Right renal cortex interstitium (tissue), 3 donors: Measurements from ENCODE around the gene NDUFB8. TPM values are rescaled to one million over a fixed set of nuclear protein-coding genes. Genes with fewer than 3 reads are reported as not detected.
"Not testable (repeated sequence)": the region's sequence is repeated elsewhere in the genome, so short reads cannot be mapped to it uniquely, and the experiment has no call there.

Experiments
- DNase-seq, 3 donors: peaks; one replicate each; pipeline ENCODE4 v3.0.0-alpha.2; 2013; ENCODE audit warnings: low read depth in 3 of 3, low spot score in 2 of 3
- polyA plus RNA-seq, 3 donors: library from polyadenylated mRNA; unstranded; fragments of 120-200 nt; gene quantifications; one replicate each; pipeline ENCODE4 v1.2.1, GENCODE V29; 2013; ENCODE audit not compliant: insufficient read length in 3 of 3

Gene NDUFB8
- 100 to 1,000 TPM; 144 to 170 (median 155) TPM for polyA plus RNA-seq

DNA sequence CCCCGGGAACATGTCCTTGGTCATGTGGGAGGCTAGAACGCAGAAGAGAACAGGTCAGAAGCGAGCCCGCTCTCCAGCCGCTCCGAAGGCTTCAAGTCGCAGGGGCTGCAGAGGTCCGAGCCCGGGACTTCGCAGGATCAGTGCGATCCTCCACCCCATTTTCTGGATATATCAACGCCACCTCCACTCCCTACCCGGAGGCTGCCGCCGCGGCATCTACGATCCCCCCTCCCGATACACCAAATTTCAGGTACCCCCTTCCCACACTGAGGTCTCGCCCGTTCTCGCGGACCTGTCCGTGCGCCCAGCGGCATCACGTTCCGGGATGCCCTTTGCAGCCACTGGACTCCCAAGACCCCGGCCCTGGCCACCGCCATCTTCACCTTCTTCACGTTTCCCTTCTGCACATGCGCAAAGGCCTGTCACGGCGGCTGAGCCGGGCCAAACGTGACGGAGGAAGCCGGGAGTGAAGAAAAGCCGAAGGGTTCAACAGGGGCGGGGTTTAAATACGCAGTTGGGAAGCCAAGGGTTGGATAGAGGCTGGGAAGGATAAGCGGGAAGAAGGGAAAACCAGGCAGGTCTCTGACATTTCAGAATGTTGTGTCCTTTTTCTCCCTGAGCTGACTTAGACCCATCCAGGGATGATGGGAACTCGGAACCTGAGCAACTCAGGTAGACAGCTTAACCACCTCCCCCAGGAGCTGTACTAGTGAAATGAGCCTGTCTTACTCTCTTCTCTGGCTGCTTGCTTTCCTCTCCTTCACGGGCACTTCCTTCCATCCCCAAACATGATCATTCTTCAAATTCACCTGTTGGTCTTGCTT lies at the start of gene NDUFB8:
Gene NDUFB8 (minus strand): TSS at position 397 of the 824 bp plus-strand sequence. CDS start 20 bp downstream, at position 377.
- DNase-seq: peak; percentile 81 to 89 (median 83)

DNA sequence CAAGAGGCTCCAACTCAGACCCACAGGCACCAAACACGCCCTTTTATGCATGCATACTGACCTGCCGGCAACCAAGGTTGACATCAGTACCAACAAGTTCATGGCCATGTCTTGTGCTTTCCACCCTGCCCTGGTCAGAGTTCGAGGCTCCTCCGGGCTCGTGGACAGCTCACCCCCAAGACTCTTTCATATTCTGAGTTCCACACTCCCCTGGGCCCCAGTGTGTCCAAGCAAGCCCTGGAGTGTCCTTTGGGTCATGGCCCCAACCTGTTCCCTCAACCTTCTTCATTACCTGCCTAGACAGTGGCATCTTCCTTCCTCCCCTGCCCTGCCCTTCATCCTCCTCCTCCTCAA lies 46.6 kb upstream of the NDUFB8 start:
- DNase-seq: no peak

DNA sequence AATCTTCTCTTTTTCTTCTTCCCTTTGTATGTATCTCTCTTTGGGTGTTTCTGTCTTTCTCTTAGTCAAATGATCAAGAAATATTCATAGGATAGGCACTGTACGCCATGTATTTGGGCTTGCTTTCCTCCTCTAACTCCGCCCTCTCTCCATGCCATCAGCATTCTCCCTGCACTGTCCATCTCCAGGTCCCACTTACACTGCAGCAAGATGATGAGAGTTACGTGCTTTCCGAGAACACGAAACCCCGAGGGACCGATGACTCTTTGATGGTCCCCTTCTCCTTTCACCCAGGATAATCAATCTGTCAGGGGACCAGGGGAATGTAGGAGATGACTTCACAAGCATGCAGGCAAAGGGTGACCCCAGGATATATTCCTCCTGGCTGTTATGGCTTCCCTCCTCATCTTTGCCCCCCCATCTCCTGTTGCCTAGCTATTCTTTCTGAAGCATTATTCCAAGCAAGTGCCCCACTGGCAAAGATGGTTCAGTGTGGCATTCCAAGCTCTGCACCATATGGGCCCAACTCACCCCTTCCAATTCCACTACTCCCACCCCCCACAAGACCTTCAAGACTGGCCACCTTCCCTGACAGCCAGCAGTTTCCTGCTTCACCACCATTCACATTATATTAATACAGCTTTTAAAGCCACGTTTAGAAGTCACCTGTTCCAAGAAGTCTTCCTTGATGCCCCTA lies 46.1 kb upstream of the NDUFB8 start:
- no peak for DNase-seq

DNA sequence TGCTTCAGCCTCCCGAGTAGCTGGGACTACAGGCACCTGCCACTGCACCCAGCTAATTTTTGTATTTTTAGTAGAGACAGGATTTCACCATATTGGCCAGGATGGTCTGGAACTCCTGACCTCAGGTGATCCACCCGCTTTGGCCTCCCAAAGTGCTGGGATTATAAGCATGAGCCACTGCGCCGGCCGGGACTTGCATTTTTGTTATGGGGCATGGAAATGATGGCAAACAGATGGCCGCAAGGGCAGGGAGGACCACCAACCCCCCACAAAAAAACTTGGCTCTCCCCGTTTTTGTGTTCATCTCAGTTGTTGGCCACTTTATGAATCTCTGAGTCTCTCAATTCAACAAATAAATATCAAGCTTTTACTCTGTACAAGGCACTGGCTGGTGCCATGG lies 45.5 kb upstream of the NDUFB8 start:
- not testable (repeated sequence) for DNase-seq

DNA sequence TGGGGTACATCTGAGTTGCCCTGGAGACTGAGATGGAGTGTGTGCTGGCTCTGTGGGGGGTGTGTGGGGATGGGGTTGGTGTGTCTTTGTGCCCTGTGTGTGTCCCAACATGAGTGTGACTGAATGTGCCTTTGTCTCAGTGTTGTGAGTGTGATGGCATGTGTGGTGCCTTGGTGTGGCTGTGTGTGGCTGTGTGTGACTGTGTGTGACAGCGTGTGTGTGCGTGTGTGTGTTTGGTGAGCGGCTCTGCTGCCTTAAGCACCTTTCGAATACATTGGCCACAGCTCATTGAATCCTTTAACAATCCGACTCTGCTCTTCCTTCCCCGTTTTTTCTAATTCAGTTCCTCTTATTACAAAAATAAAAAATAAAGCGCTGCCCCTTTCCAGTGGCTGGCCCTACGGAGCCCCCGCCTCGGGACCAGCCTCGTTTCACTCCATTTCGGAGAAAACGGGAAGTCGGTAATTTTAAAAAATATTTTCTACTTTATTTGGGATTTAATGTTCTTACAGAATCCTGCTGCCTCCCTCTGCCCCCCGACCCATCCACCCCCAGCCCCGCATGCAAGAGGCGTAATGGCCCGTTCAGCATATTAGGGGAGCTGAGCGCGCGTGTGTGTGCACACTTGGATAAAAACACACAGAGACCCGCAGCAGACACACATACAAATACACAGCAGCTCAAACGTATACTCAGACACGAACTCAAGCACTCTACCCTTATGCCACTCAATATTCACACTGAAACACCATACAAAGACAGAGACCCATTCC lies 41.6 kb upstream of the NDUFB8 start:
- DNase-seq: peak in 1 of 3 donors; percentile 18

DNA sequence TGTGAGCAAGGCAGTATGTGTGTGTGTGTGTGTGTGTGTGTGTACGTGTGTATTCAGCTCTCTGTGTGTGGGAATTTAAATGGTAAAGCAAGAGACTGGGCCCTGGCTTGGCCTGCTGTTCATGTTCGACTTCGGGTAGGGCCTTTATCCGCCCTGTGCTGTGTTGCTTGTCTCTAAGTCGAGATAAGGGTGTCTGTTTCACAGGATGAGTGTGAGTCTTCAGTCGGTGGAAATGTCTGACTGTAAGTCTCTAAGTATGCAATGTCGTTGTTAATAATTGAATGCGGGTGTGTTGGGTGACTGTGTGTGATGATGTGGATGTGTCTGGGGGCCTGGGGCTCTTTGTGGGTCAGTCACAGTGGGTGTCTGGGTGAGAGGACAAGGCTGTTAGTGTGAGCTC lies 40.8 kb upstream of the NDUFB8 start:
- DNase-seq: no peak

DNA sequence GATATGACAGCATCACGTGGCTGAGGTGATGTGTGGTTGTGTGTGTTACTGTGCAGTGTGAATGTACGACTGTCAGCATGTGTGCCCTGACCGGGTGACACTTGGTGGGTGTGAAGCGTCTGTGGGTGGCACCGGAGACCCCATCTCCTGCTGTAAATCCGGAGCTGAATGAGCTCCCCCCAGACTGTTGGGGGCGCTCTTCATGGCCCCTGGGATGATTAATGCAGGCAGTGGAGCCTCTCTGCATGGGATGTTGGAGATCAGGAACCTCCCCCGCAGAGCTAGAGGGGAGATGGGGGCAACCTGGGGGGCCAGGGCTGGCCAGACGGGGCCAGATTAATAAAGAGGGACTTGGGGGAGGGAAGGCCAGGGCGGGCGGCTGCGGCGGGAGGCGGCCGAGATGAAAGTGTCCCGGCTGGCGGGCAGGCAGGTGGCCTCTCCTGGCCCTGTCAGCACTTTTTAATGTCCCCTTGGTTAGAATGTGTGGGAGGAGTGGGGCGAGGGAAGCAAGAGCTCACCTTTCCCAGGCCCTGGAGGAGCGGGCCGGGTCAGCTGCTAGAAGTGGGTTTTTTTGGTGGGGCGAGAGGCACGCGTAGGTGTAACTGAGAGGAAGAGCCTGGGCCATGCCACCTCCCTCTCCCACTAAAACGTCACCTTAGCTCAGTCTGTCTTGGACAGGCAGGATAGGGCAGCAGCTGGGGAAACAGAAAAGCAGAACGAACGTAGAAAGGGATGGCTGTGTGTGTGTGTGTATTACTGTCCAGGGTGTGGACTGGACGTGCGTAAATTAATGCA lies 40.2 kb upstream of the NDUFB8 start:
- peak; percentile 50 to 71 (median 67) for DNase-seq

DNA sequence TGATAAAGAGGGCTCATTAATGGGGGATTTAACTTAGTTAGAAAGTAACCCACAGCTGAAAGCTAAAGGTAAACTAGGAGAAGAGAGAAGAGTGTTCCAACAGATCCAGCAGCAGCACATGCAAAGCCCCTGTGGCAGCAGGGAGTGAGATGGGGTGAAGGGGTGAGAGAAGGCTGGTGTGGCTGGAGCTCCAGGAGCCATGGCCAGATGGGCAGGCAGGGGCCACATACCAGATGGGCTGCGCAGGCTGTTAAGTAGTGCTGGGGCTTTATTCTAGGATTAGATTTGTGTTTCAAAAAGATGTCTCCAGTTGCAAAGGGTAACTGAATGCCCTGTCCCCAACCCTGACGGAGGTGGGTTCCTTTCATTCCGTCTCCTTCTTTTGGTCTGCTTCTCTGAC lies 39.2 kb upstream of the NDUFB8 start:
- no peak for DNase-seq

DNA sequence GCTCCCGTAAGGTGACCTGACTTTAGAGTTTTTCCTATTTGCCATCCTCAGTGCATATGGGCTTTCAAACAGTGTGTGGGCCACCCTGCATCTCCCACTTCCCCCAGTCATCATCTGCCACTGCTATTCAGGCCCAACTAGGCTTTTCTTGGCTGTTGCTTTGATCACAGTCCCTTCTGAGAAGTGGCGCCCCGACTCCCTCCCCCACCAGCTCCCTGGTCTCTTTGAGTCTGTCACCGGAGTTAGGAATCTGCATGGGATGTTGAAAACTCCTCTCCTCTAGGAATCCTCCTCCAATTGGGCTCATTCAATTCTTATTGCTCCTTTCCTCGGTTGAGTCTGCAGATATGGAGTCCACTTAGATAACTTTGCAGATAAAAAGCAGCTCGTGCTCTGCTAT lies 38.2 kb upstream of the NDUFB8 start:
- DNase-seq: no peak

DNA sequence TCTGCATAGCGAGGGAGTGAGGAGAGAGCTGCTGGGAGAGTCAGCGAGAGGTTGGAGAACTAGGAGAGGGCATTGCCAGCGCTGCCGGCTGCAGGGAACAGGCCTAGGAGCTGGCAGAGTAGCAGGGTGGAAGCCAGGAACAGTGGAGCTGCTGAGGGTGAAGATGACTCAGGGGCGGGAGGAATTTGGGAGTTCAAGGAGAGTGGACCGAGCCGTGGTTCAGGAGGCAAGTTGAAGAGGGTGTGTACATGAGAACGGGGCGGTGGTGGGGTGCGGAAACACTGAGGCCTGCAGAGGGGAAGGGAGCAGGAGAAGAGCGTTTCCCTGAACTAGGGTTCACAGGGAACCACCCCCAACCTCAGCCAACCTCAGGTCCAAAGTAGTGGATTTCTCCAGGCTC lies 37.6 kb upstream of the NDUFB8 start:
- no peak for DNase-seq

DNA sequence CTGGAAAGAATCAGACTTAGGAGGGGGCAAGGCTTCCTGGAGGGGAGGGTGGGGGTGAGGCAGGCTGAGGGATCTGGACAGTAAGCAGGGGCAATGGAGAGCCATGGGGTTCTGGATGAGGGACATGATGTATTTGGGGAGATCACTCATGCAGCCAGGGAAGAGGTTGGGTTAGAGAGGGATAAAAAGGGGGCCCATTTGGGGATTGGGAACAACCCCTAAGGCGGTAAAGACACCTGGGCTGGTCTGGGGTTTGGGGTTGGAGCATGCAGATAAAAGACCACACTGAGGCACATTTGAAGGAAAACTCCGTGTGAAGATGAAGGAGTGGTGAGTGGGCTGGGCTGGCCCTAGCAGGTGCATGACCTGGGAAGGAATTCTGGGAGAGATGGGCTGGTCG lies 36.9 kb upstream of the NDUFB8 start:
- no peak for DNase-seq

DNA sequence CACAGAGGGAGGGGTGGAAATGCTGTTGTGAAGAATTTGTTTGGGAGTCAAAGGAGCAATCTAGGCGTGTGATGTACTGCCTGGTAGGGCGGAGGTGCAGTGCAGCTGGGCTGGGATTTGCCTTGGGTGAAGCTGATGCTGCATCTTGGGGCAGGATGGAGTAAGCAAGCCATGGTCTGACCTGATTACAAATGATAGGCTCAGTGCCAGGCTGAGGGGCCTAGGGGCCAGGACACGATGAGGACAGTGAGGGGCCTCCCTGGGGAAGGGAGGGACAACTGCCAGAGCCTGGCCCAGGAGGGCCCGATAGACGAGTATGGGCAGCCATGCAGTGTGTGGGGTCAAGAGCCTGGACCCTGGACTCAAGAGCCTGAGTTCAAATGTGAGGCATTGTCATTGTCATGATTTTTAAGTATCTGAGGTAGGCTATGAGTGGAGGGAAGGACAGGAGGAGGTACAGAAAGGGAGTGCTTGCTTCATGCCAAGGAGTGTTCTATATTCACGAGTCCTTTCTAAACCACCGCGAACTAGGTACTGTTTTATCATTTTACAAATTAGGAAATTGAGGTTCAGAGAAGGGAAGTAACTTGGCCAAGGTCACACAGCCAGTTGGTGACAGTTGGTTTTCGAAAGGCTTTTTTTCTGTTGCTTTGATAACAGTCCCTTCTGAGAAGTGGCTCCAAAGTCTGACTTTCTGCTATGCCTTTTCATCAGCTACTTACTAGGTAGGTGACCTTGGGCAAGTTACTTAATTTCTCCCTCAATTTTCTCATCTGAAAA lies 35.7 kb upstream of the NDUFB8 start:
- DNase-seq: no peak

DNA sequence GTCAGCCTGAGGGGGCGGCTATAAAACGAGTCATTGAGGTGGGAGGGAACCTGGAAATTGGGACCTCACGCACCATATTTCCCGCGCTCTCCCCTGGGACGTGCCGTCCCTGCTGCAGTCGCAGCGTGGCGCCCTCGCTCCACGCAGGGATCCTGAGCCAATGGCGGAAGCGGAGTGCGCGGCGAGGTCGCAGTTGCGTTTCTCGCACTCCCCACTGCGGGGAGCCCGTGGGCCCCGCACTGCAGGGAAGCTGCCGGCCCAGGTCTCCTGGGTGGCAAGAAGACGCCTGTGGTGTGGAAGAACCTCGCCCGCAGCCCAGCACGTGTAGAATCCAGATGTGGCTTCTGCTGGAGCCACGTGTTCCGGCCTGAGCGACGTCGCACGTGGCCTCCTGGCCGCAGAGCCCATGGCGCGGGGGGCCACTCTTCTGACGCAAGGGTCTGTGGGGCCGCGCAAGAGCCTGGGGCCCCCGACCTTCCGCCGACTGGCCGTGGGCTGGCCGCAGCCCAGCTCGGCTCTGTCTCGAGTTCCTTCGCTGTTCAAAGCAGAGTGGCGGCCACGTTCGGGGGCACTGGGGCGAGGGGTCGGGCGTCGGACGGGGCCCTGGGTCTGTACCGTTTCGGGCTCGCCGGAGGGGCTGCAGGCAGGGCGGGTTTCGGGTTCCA lies 32.5 kb upstream of the NDUFB8 start:
- DNase-seq: peak; percentile 57 to 72 (median 66)

DNA sequence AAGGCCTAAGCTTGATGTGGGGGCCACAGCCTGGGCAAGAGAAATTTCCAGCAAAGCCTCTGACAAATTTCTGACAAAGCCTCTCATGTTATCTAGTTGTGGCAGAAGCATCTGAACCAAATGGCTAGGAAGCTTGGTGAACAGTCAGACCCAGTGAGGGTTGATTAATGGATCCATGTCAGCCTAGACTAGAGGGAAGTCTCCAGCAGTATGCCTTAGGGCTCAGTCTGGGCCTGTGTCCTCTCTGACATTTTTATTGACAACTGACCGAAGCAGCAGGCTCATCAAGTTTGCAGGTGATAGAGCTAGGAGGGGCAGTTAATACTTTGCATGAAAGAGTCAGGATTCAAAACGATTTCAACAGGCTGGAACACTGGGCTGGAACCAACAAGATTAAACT lies 31.3 kb upstream of the NDUFB8 start:
- no peak for DNase-seq

DNA sequence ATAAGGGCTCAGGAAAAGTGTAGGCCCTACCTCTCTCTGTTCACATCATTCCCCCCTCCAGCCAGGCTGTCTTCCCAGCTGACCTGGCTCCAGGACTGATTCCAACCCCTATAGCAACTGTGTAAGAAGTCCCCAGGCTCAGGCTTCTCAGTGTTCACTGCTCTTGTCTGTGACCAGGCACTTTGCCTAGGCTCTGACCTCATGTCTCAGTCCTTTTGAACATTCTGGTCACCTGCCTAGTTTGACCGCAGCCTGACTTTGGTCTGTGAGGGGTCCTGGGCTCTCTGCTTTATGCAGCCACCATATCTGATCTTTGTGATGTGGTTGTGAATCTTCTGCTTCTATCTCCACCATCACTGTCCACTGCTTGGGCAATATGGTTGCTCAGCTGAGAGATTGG lies 30.6 kb upstream of the NDUFB8 start:
- DNase-seq: no peak

DNA sequence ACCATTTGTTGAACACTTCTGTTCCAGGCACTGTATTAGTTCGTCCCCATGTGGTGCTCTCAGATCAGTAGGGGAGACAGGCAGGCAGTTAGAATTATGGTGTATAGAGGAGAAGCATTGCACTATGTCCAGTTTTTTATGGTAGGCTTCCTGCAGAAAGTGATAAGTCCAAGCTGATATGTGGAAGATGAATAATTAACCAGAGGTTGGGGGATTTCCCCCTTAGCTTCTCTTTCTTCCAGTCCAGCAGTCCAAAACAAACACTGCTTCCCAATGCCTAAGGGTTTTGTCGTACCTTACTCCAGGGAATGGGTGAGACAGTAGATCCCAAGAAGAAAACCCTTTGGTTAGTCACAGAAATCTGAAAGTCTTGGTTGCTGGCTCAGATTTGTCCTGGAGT lies 25.2 kb upstream of the NDUFB8 start:
- DNase-seq: no peak

DNA sequence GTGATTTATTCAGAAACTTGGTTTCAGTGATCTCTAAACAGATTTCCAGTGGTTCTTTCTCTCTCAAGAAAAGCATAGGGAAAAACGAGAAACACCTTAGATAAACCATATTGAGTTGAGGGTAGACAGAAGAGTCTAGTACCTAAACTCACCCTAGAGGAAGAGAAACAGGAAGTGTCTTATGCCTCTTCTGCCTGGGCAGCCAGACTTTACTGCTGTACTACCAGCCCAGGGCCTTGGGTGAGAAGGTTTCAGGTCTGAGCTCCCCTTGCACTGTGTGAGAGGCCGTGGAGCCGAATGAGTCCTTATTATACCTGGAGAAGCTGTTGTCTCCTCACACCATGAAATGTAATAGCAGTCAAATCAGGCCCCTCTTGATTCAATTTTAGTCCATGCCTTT lies 24.3 kb upstream of the NDUFB8 start:
- DNase-seq: no peak

DNA sequence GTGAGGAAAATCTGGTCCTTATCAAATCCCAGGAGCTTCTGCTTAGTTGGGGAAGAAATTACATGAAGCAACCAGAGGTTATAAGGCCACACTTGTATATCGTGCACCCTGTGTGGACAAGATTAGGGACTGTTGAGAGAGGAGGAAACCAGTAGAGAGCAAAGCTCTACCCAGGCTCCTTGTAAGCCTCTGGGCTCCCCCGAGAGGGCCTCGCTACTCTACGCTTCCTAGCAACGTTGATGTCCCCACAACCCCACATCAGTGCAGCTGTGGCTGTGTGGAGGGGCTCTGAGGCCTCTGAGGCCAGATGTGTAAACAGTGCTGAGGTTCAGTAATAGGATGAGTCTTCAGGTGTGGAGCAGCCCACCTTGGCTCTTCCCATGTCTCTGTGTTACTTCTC lies 22.1 kb upstream of the NDUFB8 start:
- no peak for DNase-seq

DNA sequence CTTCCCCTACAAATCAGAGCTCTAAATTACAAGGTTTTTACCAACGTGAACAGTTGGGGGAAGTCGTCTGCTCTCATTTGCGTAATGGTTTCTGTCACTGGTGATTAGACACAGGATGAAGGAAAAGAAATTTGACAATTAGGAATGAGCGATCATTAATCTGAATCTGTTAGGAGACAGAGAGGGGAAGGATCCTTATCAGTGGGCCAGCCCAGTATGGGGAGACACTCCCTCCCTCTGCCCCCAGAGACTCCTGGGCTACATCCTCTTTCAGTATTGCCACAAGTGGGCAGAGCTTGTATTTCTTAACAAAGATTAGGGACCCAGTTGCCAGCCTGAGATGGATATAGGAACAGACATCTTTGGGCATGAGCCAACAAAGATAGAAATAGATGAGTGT lies 21.5 kb upstream of the NDUFB8 start:
- DNase-seq: no peak
